SK-N-SH (cell line): ENCODE measurements around the gene CLEC11A.

Source experiments
- CTCF ChIP-seq: fragments of 200-600 bp; sonication (generic); IDR thresholded peaks from 2 replicates; pipeline ENCODE4 v1.6.1; 2017; ENCODE audit warnings: antibody characterized with exemption, mild to moderate bottlenecking, moderate library complexity
- ELF1 ChIP-seq: IDR thresholded peaks from 2 replicates; pipeline ENCODE4 v1.4.0; 2012
- EP300 ChIP-seq, 2 experiments: IDR thresholded peaks; 2 replicates each; pipeline versions ENCODE4 v1.4.0 to v1.6.1; 2012; ENCODE audit warnings: borderline replicate concordance in 1 of 2, low read depth in 1 of 2, low read length in 1 of 2
- PBX3 ChIP-seq: IDR thresholded peaks from 2 replicates; pipeline ENCODE4; 2012
- RAD21 ChIP-seq: IDR thresholded peaks from 2 replicates; pipeline ENCODE4 v1.6.1; 2012; ENCODE audit warnings: mild to moderate bottlenecking, low read length

GRCh38 chr19:50697414-50698124, 25.6 kb upstream of the CLEC11A start:
- TF ChIP-seq PBX3 (no peak), ELF1 (no peak), CTCF (no peak), RAD21 (no peak), EP300 (IDR thresholded peaks at IDR 0.05; ENCODE audit: borderline replicate concordance in 1 of 2, low read depth in 1 of 2, low read length in 1 of 2) (no peak)
